ENCODE data around the gene APCDD1.

DNA sequence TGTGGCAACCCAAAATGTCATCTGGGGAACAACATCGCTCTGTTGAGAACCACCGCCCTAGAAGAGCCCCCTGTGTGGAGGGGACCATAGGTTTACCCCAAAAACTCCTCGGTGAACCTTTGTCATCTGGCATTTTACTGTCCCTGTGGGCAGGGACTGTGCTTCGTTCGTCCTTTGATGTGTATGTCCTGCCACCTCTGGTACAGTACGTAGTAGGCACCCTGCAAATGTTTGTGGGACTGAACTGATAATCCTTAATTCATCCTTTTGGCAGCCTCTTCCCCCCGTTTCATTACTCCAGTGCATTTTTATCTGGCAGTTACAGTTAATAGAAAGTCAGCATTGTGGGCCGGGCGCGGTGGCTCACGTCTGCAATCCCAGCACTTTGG lies 72.1 kb downstream of the APCDD1 start:
- TF ChIP-seq, protein P1, sequence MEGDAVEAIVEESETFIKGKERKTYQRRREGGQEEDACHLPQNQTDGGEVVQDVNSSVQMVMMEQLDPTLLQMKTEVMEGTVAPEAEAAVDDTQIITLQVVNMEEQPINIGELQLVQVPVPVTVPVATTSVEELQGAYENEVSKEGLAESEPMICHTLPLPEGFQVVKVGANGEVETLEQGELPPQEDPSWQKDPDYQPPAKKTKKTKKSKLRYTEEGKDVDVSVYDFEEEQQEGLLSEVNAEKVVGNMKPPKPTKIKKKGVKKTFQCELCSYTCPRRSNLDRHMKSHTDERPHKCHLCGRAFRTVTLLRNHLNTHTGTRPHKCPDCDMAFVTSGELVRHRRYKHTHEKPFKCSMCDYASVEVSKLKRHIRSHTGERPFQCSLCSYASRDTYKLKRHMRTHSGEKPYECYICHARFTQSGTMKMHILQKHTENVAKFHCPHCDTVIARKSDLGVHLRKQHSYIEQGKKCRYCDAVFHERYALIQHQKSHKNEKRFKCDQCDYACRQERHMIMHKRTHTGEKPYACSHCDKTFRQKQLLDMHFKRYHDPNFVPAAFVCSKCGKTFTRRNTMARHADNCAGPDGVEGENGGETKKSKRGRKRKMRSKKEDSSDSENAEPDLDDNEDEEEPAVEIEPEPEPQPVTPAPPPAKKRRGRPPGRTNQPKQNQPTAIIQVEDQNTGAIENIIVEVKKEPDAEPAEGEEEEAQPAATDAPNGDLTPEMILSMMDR (IDR thresholded peaks at IDR 0.05), result no peak
- TF ChIP-seq POLR2A (IDR thresholded peaks at IDR 0.05), result no peak

Data from thyroid gland (tissue), 4 donors.